Activated CD8-positive, alpha-beta memory T cell treated with anti-CD3 and anti-CD28 coated beads, Interleukin-2, amount 50 U/mL, for 1 hour (primary cell): ENCODE measurements around the gene ABCA6.
"Not testable (repeated sequence)": the region's sequence is repeated elsewhere in the genome, so short reads cannot be mapped to it uniquely, and the experiment has no call there.

Source experiments
- DNase-seq: peaks from one replicate; pipeline ENCODE4 v3.0.0-alpha.2; 2020; ENCODE audit errors: extremely low read depth

The ABCA6 gene

GRCh38 chr17:69071233-69071586 is 70.5 kb downstream of the ABCA6 start:
- DNase-seq: not testable (repeated sequence)

GRCh38 chr17:69070378-69071232 is 71.1 kb downstream of the ABCA6 start:
- DNase-seq: not testable (repeated sequence)

GRCh38 chr17:69069226-69069750 is 72.4 kb downstream of the ABCA6 start:
- no peak for DNase-seq

GRCh38 chr17:69067274-69068047 is 74.2 kb downstream of the ABCA6 start:
- DNase-seq: no peak

- no peak for DNase-seq
Measured at GRCh38 chr17:69066482-69066881, 75.2 kb downstream of the ABCA6 start.

GRCh38 chr17:69065113-69065512 is 76.6 kb downstream of the ABCA6 start:
- no peak for DNase-seq

- DNase-seq: no peak
Measured at GRCh38 chr17:69064476-69064875, 77.2 kb downstream of the ABCA6 start.

- DNase-seq: no peak
Measured at GRCh38 chr17:69064001-69064400, 77.7 kb downstream of the ABCA6 start.

GRCh38 chr17:69062860-69063581 is 78.7 kb downstream of the ABCA6 start:
- no peak for DNase-seq

GRCh38 chr17:69061721-69062556 is 79.8 kb downstream of the ABCA6 start:
- DNase-seq: no peak

- no peak for DNase-seq
Measured at GRCh38 chr17:69060822-69061221, 80.9 kb downstream of the ABCA6 start, which contains the start of gene ABCA9. Gene ABCA9, minus strand, starts transcription at chr17:69060927. Its CDS starts 9,801 bp downstream, at chr17:69051126.

GRCh38 chr17:69059458-69060175 is 82.1 kb downstream of the ABCA6 start:
- DNase-seq: no peak

- no peak for DNase-seq
Measured at GRCh38 chr17:69058165-69058564, 83.5 kb downstream of the ABCA6 start.

GRCh38 chr17:69057280-69057679 is 84.4 kb downstream of the ABCA6 start:
- no peak for DNase-seq

- DNase-seq: no peak
Measured at GRCh38 chr17:69056179-69056823, 85.4 kb downstream of the ABCA6 start.

GRCh38 chr17:69055334-69055733 is 86.4 kb downstream of the ABCA6 start:
- DNase-seq: no peak

- DNase-seq: no peak
Measured at GRCh38 chr17:69050999-69051775, 90.5 kb downstream of the ABCA6 start.

GRCh38 chr17:69048634-69049033 is 93.1 kb downstream of the ABCA6 start:
- no peak for DNase-seq
